HG02885 (cell line): ENCODE results near the gene PSMB2.

ENCODE experiments used
- ATAC-seq: cut with Tn5 transposase; IDR thresholded peaks from one replicate; pipeline ENCODE4 v1.9.1; 2021; ENCODE audit warnings: mild to moderate bottlenecking; ENCODE audit not compliant: unreplicated experiment, poor library complexity

Gene PSMB2

DNA sequence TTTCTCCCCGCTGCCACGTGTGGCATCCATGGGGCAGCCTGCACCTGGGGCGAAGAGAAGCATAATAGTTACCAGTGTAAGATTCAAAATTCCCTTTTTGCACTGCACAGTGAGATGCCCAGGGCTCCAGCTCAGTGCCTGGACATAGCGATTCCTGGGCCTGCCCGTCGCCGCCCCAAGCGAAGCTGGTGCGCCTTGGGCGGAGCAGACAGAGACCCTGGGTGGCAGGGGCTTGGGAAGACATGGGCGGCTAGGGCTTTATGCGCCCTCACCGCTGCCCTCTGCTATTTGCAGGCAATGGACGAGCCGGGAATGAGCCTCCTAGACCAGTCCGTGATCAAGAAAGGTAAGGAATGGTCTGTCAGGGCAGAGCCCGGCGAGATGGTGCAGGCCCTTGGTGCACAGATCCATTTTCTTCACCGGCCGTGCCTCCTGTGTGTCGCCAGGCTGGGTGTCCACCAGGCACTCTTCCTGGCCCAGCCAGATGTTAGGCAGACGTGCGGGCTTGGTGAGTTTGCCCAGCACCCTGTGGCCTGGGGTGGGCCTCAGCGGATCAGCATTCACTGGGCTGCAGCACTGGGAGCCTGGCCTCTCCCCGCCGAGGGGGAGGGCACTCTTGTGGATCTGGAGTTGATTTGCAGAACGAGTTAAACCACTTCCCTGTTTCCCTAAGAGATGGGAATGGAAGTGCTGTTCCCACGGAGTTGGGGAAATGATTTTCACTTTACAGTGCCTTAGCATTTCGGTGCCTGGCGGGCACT, 66.5 kb downstream of the PSMB2 start:
- ATAC-seq, result no peak

DNA sequence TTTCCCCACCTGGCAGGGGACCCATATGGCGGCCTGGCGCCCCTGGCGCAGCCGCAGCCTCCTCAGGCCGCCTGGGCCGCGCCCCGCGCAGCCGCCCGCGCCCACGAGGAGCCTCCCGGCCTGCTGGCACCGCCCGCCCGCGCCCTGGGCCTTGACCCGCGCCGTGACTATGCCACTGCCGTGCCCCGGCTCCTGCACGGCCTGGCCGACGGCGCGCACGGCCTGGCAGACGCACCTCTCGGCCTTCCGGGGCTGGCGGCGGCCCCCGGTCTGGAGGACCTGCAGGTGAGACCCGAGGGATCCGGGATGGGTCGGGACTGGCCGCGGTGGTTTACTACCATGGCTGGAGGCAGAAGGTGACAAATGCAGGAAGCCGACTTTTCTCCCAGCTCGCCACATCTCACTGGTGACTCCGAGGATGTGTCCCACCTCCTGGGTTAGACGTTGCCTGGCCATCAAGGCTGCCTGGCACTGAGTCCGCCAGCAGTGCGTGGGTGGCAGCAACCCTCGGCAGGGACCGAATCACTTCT, 67.1 kb downstream of the PSMB2 start:
- ATAC-seq, result no peak

DNA sequence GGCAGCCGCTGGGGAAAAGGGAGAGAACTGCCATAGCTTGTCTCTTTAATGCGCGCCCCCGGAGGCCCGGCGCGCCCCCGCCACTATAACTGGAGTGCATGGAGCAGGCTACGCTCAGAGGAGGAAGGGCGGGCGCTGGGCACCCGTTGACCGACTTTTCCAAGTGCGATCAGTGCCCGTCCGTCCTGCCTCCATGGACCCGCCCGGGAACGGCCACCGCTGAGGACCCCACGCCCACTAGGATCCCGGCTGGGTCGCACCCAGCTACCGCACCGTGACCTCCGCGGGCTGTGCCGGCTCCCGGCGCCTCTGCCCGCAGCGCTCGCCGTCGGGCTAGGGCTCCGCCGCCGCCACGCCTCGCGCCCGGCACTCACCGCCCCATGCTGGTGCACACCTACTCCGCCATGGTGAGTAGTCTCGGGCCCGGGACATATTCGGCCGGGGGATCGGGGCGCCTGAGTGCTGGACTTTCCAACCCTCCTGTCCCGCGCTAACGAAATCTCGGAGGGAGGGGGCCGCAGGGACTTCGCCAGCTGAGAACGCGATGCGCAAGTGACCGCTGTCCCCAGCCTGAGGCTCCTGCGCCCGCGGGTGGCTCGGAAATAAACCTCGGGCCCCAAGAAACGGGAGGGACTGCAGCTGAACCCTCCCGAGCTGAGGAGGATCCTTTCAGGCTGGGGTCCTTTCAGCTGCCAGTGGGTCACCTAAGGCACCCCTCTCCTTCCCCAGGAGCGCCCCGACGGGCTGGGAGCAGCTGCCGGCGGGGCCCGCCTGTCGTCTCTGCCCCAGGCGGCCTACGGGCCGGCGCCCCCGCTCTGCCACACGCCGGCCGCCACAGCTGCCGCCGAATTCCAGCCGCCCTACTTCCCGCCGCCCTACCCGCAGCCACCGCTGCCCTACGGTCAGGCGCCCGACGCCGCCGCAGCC, 67.9 kb downstream of the PSMB2 start, which contains the start of gene TFAP2E:
TSS of gene TFAP2E (plus strand) at position 117 of the 927 bp plus-strand sequence. CDS start at position 381, 264 bp downstream.
- ATAC-seq, result no peak

DNA sequence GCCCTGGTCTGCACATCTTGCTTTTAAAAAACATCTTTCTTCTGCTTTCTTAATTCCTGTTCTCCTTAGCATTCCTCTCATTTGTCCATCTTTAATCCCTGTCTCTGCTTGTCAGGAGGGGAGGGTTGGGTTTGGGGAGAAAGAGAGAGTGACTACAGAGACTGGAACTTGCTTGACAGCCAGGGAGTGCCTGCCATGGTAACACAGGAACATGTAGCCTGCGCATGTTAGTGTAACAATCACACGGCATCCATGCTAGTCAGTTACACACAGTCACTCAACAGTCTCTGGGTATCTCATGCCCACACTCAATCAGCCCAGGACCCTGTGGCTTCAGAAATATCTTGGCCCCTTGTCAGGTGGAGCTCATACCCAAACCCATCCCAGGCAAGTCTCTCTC, 69.0 kb downstream of the PSMB2 start:
- no peak for ATAC-seq

DNA sequence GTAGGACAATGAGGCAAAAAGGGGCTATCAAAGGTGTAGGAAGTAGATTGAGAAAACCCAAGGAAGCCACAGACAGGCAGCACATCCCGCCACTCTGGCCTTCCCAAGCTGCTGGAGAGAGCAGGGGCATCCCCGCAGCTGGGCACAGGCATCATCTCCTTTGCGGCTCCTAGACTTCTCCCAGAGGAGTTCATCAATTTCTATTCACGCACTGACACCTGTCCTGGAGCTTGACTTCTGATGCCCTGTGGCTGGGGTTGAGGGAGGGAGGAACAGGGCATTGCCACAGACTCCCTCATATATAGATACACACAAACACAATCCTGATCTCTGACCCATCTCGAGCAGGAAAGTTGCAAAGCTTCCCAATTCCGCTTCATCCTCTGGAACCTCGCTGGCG, 70.1 kb downstream of the PSMB2 start:
- ATAC-seq, result no peak

DNA sequence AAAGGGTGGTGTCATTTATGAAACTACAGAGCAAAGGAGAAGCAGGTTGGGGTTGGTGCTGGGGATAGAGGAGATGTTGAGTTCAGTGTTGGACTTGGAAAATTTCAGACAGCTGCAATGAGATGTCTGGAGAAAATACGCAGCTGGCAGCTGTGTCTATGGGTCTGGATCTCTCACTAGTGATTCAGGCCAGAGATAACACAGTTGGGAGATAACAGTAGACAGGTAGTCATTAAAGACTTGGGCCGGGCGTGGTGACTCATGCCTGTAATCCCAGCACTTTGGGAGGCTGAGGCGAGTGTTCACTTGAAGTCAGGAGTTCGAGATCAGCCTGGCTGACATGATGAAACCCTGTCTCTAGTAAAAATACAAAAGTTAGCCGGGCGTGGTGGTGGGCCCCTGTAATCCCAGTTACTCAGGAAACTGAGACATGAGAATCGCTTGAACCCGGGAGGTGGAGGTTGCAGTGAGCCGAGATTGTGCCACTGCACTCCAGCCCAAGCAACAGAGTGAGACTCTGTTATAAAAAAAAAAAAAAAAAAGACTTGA, 70.7 kb downstream of the PSMB2 start:
- no peak for ATAC-seq

DNA sequence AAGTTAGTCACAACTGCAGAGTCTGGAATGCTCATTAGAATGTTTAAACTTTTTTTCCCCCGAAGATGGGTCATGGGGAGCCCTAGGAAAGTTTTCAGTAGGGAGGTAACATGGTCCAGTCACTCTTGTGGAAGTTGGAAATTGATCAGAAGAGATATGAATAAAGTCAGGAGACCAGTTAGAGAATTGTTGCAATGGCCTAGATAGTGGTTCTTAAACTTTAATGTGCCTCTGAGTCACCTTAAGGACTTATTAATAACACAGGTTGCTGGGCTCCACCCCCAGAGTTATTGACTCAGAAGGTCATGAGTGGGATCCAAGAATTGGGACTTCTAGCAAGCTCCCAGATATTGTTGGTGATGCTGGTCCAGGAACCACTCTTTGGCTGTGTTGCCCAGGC, 71.4 kb downstream of the PSMB2 start:
- ATAC-seq, result no peak

DNA sequence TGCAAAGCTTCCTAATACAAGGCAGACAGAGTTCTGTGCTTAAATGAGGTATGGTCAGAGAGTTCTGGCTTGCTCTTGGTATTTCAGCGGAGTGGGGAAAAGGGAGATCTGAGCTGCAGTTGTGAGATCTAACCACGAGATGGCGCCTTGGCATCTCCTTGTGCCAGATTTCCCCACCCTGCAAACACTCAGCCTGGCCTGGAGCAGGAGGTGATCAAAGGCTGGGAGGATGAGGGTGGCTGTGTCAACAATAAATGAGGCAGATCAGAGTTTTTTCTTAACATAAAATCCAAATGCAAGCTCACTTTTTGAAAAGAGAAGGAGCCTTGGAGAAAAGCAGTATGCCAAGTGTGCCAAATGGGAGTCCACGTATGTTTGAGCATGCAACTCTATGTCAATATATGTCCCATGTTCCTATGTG, 72.3 kb downstream of the PSMB2 start:
- no peak for ATAC-seq

DNA sequence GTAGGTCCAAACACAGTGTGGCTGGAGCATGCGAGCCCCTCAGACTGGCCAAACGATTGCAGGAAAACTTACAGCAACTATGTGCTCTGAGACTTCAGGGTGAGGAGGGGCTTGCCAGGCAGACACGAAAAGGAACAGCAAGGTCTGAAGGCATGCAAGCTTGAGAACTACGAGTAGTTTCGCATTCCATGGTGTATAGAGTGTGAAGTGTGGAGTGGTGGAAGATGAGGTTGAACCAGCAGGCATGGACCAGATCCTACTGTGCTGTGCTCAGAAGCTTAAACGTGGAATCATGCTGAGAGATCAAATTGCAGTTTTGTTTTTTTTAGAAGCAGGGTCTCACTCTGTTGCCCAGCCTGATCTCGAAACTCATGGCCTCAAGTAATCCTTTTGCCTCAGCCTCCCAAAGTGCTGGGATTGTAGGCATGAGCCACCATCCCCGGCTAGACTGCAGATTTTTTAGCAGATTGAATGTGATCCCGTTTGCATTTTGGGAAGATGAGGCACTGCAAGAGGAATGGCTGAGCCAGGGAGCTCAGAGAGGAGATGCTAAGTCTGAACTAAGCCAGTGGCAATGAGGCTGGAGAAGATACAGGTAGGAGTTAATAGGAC, 73.3 kb downstream of the PSMB2 start:
- no peak for ATAC-seq

DNA sequence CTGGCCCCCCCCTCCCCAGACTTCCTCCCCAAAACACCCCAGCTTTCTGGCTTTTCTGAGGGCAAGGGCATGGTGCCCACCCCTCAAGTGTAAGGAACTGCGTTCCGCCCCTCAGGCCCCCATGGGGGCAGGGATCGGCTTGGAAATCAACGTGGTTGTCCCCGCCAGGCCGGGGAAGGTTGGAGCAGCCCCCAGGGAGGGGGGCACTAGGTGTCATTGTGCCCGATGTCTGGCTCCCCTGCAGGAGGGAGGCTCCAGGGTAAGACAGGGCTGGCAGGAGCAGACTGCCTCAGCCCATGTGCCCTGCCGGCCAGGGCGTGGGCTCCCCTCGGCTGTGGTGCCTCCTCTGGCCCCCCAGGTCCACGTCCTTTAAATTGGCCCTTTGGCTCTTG, 75.6 kb downstream of the PSMB2 start:
- ATAC-seq, result no peak

DNA sequence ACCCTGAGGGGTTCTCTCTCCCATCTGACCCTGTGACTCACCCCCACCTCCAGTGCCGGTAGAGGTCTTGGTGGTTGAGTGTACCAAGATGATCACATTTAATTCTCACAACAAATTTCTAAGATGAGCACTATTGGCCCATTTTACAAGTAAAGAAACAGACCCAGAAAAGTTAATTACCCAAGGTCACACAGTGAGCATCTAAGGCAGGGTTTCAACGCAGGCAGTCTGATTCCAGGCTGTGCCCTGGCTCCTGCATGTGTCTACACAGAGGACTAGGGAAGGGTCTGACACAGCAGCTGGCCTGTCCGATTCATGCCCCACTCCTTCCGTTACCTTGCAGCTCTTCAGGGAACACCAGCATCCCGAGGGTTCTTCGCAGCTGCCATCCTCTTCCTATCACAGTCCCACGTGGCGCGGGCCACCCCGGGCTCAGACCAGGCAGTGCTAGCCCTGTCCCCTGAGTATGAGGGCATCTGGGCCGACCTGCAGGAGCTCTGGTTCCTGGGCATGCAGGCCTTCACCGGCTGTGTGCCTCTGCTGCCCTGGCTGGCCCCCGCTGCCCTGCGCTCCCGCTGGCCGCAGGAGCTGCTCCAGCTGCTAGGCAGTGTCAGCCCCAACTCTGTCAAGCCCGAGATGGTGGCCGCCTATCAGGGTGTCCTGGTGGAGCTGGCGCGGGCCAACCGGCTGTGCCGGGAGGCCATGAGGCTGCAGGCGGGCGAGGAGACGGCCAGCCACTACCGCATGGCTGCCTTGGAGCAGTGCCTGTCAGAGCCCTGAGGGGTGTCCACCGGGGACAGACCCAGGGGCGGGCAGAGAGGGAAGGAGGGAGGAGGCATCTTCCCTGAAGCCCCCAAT, 76.2 kb downstream of the PSMB2 start:
- no peak for ATAC-seq

DNA sequence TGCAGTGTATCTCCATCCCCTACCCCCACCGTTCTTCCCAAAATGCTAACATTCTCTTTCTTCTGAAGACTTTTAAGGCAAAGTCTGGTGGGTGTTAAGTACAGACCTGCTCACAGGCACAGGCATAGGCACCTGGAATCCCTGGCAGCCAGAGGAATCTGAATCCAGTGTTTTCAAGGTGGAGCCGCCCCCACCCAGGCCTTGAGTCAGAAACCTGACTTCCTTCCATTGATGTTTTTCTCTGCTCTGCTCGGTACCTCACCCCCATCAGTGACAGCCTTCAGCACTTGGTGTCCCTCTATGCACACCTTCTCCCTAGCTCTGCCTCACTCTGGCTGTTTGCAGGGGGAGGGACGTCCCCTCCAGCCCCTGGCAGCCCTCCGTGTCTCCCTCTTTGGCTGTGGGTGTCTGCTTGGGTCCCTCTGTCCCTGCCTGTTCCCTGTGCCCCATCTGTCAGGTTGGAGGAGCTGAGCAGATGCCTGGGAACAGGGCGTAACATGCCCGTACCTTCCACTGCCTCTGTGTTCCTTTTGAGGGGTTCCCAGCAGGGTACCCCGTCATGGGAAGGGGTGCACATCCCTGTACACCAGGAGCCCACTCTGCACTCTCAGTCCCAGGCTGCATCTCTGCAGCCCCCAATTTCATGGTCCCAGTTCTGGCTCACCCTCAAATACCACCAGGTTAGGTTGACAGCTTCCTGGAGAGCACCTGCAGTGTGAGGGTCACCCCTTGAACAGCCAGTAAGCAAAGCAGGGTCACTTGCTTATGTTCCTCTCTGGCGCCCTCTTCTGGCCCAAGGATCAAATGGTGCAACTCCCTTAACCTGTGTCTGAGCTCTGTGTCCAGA, 77.1 kb downstream of the PSMB2 start:
- no peak for ATAC-seq

DNA sequence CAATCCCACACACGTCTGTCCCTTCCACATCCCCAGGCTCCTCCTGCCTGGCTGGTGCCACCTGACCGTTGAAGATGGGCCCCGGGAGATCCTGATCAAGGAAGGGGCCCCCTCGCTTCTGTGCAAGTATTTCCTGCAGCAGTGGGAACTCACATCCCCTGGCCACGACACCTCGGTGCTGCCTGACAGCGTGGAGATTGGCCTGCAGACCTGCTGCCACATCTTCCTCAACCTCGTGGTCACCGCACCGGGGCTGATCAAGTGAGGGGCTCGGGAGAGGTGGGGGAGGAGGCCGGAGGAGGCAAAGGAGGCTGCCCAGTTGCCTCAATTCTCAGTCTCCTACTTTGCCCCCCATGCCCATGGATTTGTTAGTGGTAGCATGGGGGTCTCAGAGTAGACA, 78.2 kb downstream of the PSMB2 start:
- no peak for ATAC-seq

DNA sequence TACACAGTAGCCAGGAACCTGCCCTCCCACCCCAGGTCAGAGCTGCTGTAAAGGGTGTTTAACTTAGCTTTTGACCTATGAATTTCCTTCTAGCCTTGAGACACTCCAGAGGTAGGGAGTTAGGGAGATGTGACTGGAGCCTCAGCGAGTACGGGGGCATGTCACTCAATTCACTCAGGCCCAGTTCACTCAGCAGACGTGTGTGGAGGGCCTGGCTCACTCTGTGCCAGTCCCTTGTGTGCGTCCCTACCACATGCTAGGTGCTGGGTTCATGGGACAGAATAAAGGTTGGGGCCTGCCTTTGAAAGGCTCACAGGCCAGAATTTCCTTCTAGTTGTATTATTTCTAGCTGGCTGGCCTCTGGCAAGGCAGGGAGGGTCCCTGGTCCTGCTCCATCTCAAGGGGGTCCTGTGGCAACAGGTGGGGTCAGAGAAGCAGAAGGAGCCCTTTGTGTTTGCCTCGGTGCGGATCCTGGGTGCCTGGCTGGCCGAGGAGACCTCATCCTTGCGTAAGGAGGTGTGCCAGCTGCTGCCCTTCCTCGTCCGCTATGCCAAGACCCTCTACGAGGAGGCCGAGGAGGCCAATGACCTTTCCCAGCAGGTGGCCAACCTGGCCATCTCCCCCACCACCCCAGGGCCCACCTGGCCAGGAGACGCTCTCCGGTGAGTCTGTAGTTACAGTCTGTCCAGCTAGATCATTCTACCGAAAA, 79.2 kb downstream of the PSMB2 start:
- no peak for ATAC-seq

DNA sequence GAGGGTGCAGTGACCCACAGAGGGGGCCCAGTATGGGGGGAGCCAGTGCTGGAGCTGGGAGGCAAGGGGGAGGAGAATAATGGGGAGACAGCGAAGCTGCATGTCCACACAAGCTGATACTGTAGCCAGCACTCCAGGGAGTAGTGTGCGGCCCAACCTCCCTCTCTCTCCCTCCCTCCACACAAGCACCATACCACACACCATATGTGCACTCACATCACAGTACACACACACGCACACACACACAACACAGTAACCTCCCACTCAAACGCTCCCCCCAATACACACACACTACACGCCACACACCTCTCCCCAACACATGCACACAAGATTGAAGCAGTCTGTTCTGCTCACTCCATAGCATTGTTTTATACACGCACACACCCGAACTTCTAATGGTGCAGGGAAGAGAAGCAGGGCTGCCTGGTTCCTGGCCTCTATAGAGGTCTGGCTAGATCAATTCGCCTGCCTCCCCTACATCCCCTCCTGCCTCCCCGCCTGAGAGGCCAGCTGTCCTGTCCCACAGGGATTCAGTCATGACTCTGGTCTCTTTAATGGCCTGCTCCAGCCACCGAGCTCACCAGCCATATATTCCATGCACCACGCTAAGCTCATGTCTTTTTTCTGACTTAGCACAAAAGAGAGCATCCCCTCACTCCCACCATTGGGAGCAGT, 79.9 kb downstream of the PSMB2 start:
- no peak for ATAC-seq

DNA sequence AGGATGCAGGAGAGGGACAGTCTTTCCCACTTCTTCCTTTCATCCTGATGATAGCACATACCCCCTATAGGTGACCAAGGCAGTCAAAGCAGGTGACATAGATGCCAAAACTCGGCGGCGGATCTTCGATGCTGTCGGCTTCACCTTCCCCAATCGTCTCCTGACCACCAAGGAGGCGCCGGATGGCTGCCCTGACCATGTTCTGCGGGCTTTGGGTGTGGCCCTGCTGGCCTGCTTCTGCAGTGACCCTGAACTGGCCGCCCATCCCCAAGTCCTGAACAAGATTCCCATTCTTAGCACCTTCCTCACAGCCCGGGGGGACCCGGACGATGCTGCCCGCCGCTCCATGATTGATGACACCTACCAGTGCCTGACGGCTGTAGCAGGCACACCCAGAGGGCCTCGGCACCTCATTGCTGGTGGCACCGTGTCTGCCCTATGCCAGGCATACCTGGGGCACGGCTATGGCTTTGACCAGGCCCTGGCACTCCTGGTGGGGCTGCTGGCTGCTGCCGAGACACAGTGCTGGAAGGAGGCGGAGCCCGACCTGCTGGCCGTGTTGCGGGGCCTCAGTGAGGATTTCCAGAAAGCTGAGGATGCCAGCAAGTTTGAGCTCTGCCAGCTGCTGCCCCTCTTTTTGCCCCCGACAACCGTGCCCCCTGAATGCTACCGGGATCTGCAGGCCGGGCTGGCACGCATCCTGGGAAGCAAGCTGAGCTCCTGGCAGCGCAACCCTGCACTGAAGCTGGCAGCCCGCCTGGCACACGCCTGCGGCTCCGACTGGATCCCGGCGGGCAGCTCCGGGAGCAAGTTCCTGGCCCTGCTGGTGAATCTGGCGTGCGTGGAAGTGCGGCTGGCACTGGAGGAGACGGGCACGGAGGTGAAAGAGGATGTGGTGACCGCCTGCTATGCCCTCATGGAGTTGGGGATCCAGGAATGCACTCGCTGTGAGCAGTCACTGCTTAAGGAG, 80.8 kb downstream of the PSMB2 start:
- ATAC-seq, result no peak
